IMR-90 (cell line): ENCODE measurements around the gene MUCL3. TPM values are rescaled to one million over a fixed set of nuclear protein-coding genes. Genes with fewer than 3 reads are reported as not detected.

Experiments
- ATAC-seq: fragments of 200-7000 bp; cut with Tn5 transposase; 2 replicates; pipeline ENCODE4 v1.9.1; 2020; ENCODE audit warnings: low read depth, mild to moderate bottlenecking, moderate library complexity
- BruUV-seq: library from RNA; stranded (reverse); fragments of 400-500 nt; replicated peaks from 2 replicates; lab custom pipeline; 2021; lab: Mats Ljungman, UMichigan
- CTCF ChIA-PET: fragments of 300-600 bp; formaldehyde crosslinking; extraction: SDS; loops from one replicate; lab custom pipeline; 2021; ENCODE audit warnings: antibody characterized with exemption; lab: Yijun Ruan, JAX
- POLR2A ChIA-PET: fragments of 300-600 bp; sonication (Branson Sonifier 250); formaldehyde crosslinking; loops from one replicate; lab custom pipeline; 2022; ENCODE audit warnings: antibody characterized with exemption; ENCODE audit not compliant: unreplicated experiment; lab: Charles Lee
- DNase-seq: peaks from one replicate; pipeline ENCODE4 v3.0.0; 2013
- H2AFZ ChIP-seq: replicated peaks from 2 replicates; pipeline ENCODE3; 2013; ENCODE audit warnings: low read length, mild to moderate bottlenecking; ENCODE audit not compliant: poor library complexity
- H2AK5ac ChIP-seq: 2 replicates; pipeline ENCODE4 v1.6.1; 2013; ENCODE audit warnings: low read depth, low read length, inconsistent platforms
- H2AK9ac ChIP-seq: replicated peaks from 2 replicates; pipeline ENCODE3; 2013; ENCODE audit warnings: mild to moderate bottlenecking, low read depth, low read length, moderate library complexity; ENCODE audit not compliant: poor library complexity
- H2BK120ac ChIP-seq: 2 replicates; pipeline ENCODE4 v1.6.1; 2013; ENCODE audit warnings: low read depth, low read length, inconsistent platforms
- H2BK15ac ChIP-seq: 3 replicates; pipeline ENCODE4 v1.6.1; 2013; ENCODE audit warnings: low read depth, low read length, inconsistent platforms
- H2BK20ac ChIP-seq: 2 replicates; pipeline ENCODE4 v1.6.1; 2013; ENCODE audit warnings: low read depth, mild to moderate bottlenecking, inconsistent platforms, low read length, moderate library complexity
- H2BK5ac ChIP-seq: 2 replicates; pipeline ENCODE4 v1.6.1; 2013; ENCODE audit warnings: mild to moderate bottlenecking, low read depth, low read length, inconsistent platforms; ENCODE audit not compliant: poor library complexity, severe bottlenecking
- H3K14ac ChIP-seq: replicated peaks from 2 replicates; pipeline ENCODE4 v1.6.1; 2013; ENCODE audit warnings: low read depth, low read length, inconsistent platforms
- H3K18ac ChIP-seq: 2 replicates; pipeline ENCODE4 v1.6.1; 2013; ENCODE audit warnings: low read depth, low read length, control low read depth
- H3K23ac ChIP-seq: 2 replicates; pipeline ENCODE4 v1.6.1; 2013; ENCODE audit warnings: low read depth, low read length, inconsistent platforms
- H3K27ac ChIP-seq: 2 replicates; pipeline ENCODE4 v1.5.1; 2013; ENCODE audit warnings: mild to moderate bottlenecking, control low read depth, low read length; ENCODE audit not compliant: insufficient read depth
- H3K27me3 ChIP-seq: 2 replicates; pipeline ENCODE4 v1.6.1; 2013; ENCODE audit warnings: low read length; ENCODE audit not compliant: control insufficient read depth, insufficient read depth
- H3K36me3 ChIP-seq: 2 replicates; pipeline ENCODE4 v1.6.1; 2013; ENCODE audit warnings: low read length, mixed read lengths; ENCODE audit not compliant: control insufficient read depth, insufficient read depth
- H3K4ac ChIP-seq: 2 replicates; pipeline ENCODE4 v1.6.1; 2013; ENCODE audit warnings: low read depth, low read length, inconsistent platforms
- H3K4me1 ChIP-seq: 2 replicates; pipeline ENCODE4 v1.6.1; 2013; ENCODE audit warnings: low read length, mixed read lengths; ENCODE audit not compliant: control insufficient read depth, insufficient read depth
- H3K4me2 ChIP-seq: 2 replicates; pipeline ENCODE4 v1.6.1; 2013; ENCODE audit warnings: low read depth, mild to moderate bottlenecking, control low read depth, low read length, moderate library complexity
- H3K4me3 ChIP-seq: 2 replicates; pipeline ENCODE4 v1.5.1; 2013; ENCODE audit warnings: low read depth, mild to moderate bottlenecking, control low read depth, low read length, moderate library complexity; ENCODE audit not compliant: insufficient read depth
- H3K56ac ChIP-seq: 2 replicates; pipeline ENCODE4 v1.6.1; 2013; ENCODE audit warnings: low read length, inconsistent platforms; ENCODE audit not compliant: insufficient read depth; ENCODE audit errors: extremely low read depth
- H3K79me1 ChIP-seq, 2 experiments: 2 replicates each; pipeline ENCODE4 v1.6.1; 2013; ENCODE audit warnings: low read length in 2 of 2, inconsistent platforms in 1 of 2, low read depth in 1 of 2
- H3K9ac ChIP-seq: 2 replicates; pipeline ENCODE4 v1.6.1; 2013; ENCODE audit warnings: low read depth, low read length, control low read depth
- H3K9me1 ChIP-seq: 2 replicates; pipeline ENCODE4 v1.6.1; 2013; ENCODE audit warnings: low read length, inconsistent platforms; ENCODE audit not compliant: insufficient read depth
- H3K9me3 ChIP-seq: 2 replicates; pipeline ENCODE4 v1.6.1; 2013; ENCODE audit warnings: low read length; ENCODE audit not compliant: control insufficient read depth, insufficient read depth
- H4K20me1 ChIP-seq: 2 replicates; pipeline ENCODE4 v1.6.1; 2013; ENCODE audit warnings: low read length, inconsistent platforms; ENCODE audit not compliant: insufficient read depth
- H4K5ac ChIP-seq: 2 replicates; pipeline ENCODE4 v1.6.1; 2013; ENCODE audit warnings: mild to moderate bottlenecking, low read depth, low read length, control low read depth
- H4K8ac ChIP-seq, 2 experiments: 2 replicates each; pipeline ENCODE4 v1.6.1; 2013; ENCODE audit warnings: low read depth in 2 of 2, low read length in 2 of 2, control low read depth in 1 of 2, inconsistent platforms in 1 of 2
- H4K91ac ChIP-seq: 2 replicates; pipeline ENCODE4 v1.6.1; 2013; ENCODE audit warnings: low read depth, low read length, inconsistent platforms; ENCODE audit not compliant: insufficient read depth
- FOS ChIP-seq: fragments of 150-350 bp; IDR thresholded peaks from 2 replicates; pipeline ENCODE4 v1.6.1; 2016; ENCODE audit warnings: low read depth, low read length
- WGBS, 2 experiments: methylation state at CpG; one replicate each; pipeline versions ENCODE4 v1.1.5 to v1.1.7; 2013; ENCODE audit warnings: missing lambda C conversion rate in 2 of 2; ENCODE audit not compliant: insufficient read length in 1 of 2; ENCODE audit errors: extremely low coverage in 2 of 2; 5-methylcytosine and 5-hydroxymethylcytosine counted together
- dilution Hi-C: fragments of 300-500 bp; cut with HindIII; formaldehyde crosslinking; loops from one replicate; pipeline ENCODE4 v1.14.3; 2018; ENCODE audit warnings: low sequenced_read_pairs; ENCODE audit not compliant: unreplicated experiment
- in situ Hi-C: fragments of 300-500 bp; cut with MboI; formaldehyde crosslinking; loops from 3 replicates; pipeline ENCODE4 v1.14.3; 2019; ENCODE audit warnings: low sequenced_read_pairs, inconsistent platforms, mixed read lengths
- intact Hi-C: fragments of 100-400 bp; cut with micrococcal nuclease; formaldehyde crosslinking; loops from 2 replicates; pipeline ENCODE4 v1.10.0; 2022
- polyA plus RNA-seq, 3 experiments: library from polyadenylated mRNA; depleted of rRNA; stranded (reverse); fragments of >200 nt; gene quantifications; 2 replicates each; pipeline ENCODE4 v1.2.3, GENCODE V29; 2012; ENCODE audit warnings: low replicate concordance in 1 of 3
- total RNA-seq: library from RNA; depleted of rRNA; stranded (reverse); fragments of >200 nt; gene quantifications from 2 replicates; pipeline ENCODE4 v1.2.3, GENCODE V29; 2012

MUCL3 gene
- total and polyA plus RNA-seq, 2 of the 4 experiments (the other 2 are of a cell fraction), result not detected

GRCh38 chr6:30974490-30975252, 33.9 kb downstream of the MUCL3 start:
- no peak overlapping the region for H3K4me3 ChIP-seq

More at GRCh38 chr6:30974490-30975252, 33.9 kb downstream of the MUCL3 start:
- peaks cover 26% of the 10 kb centered on the region for H3K27me3 ChIP-seq
- no TSS peak for BruUV-seq
- no peak overlapping the region for H3K56ac ChIP-seq
- ChIA-PET CTCF (no interaction called here), POLR2A (no interaction called here)
- DNase-seq (no peak), ATAC-seq (no peak)
- intact Hi-C loops (no loop called here), dilution Hi-C loops (no loop called here), in situ Hi-C loops (no loop called here)
- no peak overlapping the region for H2AK9ac ChIP-seq
- no peak overlapping the region for H4K8ac ChIP-seq
- no peak overlapping the region for H2AK5ac ChIP-seq
- WGBS, 2 experiments, result no CpG with 5 or more reads among the region's 4 CpGs
- no peak overlapping the region for H2BK20ac ChIP-seq
- H3K18ac ChIP-seq, result no peak overlapping the region
- no peak overlapping the region for H4K91ac ChIP-seq
- no peaks in the 10 kb centered on the region for H4K20me1 ChIP-seq
- no peaks in the 10 kb centered on the region for H3K4me1 ChIP-seq
- H2BK5ac ChIP-seq, result no peak overlapping the region
- H3K9ac ChIP-seq, result no peak overlapping the region
- H3K9me1 ChIP-seq, result no peaks in the 10 kb centered on the region
- H3K4ac ChIP-seq, result no peak overlapping the region
- no peak overlapping the region for H4K5ac ChIP-seq
- H3K23ac ChIP-seq, result no peak overlapping the region
- H2AFZ ChIP-seq, result no peak overlapping the region
- no peak overlapping the region for H2BK15ac ChIP-seq
- no peaks in the 10 kb centered on the region for H3K79me1 ChIP-seq
- no peak overlapping the region for H2BK120ac ChIP-seq
- no peaks in the 10 kb centered on the region for H3K36me3 ChIP-seq
- no peaks in the 10 kb centered on the region for H3K9me3 ChIP-seq
- no peak overlapping the region for H3K4me2 ChIP-seq
- no peak overlapping the region for H3K27ac ChIP-seq
- TF ChIP-seq FOS, result no peak
- no peak overlapping the region for H3K14ac ChIP-seq
